K562 (cell line): ENCODE data around the gene PIK3AP1. TPM values are rescaled to one million over a fixed set of nuclear protein-coding genes. Genes with fewer than 3 reads are reported as not detected.

Source experiments
- CTBP1 ChIP-seq: fragments of 450-650 bp; IDR thresholded peaks from 2 replicates; pipeline ENCODE4 v1.6.1; 2016; ENCODE audit warnings: borderline replicate concordance
- LEF1 ChIP-seq: fragments of 450-650 bp; IDR thresholded peaks from 2 replicates; pipeline ENCODE4 v1.6.1; 2016; ENCODE audit warnings: mild to moderate bottlenecking
- MAZ ChIP-seq, 2 experiments: fragments of 450-650 bp in 1 of 2; sonication (generic) in 1 of 2; formaldehyde crosslinking; IDR thresholded peaks in 1 of 2; conservative IDR thresholded peaks in 1 of 2; 2 replicates each; pipeline versions ENCODE4 v1.4.0 to v1.5.0; 2020; ENCODE audit warnings: mild to moderate bottlenecking in 1 of 2, missing genetic modification reagents in 1 of 2
- MBD2 ChIP-seq: sonication (generic); IDR thresholded peaks from 2 replicates; pipeline ENCODE4 v1.6.1; 2016; ENCODE audit warnings: low read depth, borderline replicate concordance
- MEIS2 ChIP-seq: fragments of 450-650 bp; IDR thresholded peaks from 2 replicates; pipeline ENCODE4 v1.6.1; 2014; ENCODE audit warnings: mild to moderate bottlenecking; ENCODE audit not compliant: partially characterized antibody
- MNT ChIP-seq, 2 experiments: fragments of 450-650 bp; conservative IDR thresholded peaks; 2 replicates each; pipeline ENCODE4 v1.6.1; 2017; ENCODE audit warnings: mild to moderate bottlenecking in 2 of 2, moderate library complexity in 2 of 2
- PML ChIP-seq: IDR thresholded peaks from 2 replicates; pipeline ENCODE4 v1.6.1; 2012; ENCODE audit warnings: low read length, inconsistent platforms
- SMARCE1 ChIP-seq: fragments of 450-650 bp; IDR thresholded peaks from 2 replicates; pipeline ENCODE4 v1.7.1; 2016; ENCODE audit warnings: mild to moderate bottlenecking
- ZNF277 ChIP-seq: fragments of 250-450 bp; sonication (Bioruptor Pico); IDR thresholded peaks from 2 replicates; pipeline ENCODE4 v1.8.0; 2022; ENCODE audit warnings: inconsistent platforms, mild to moderate bottlenecking, moderate library complexity, borderline replicate concordance
- polyA plus RNA-seq, 8 experiments: library from polyadenylated mRNA; depleted of rRNA in 4 of 8; stranded (reverse) in 5 of 8; unstranded in 3 of 8; fragments of >200 nt; fragmentation: Nextera tagmentation in 2 of 8; fragmentation: Illumina TruSeq in 1 of 8; extraction: Ambion mirVana in 2 of 8; extraction: Trizol in 1 of 8; gene quantifications; 2 replicates each; pipeline versions ENCODE4 v1.2.1 to v1.2.3, GENCODE V29; 2011 to 2014; ENCODE audit warnings: inconsistent platforms in 1 of 8, missing spikeins in 1 of 8
- total RNA-seq, 7 experiments: library from RNA; depleted of rRNA in 6 of 7; stranded (reverse); fragments of >200 nt in 6 of 7; fragmentation: Illumina TruSeq in 2 of 7; extraction: Trizol in 2 of 7; gene quantifications; 2 replicates each; pipeline versions ENCODE4 v1.2.1 to v1.2.3, GENCODE V29; 2011 to 2021; ENCODE audit warnings: low replicate concordance in 1 of 7

Gene PIK3AP1
- total and polyA plus RNA-seq, 9 of the 15 experiments (the other 6 are each of a cell fraction or from before 2014, with no cell fraction given), result 0.20 to 2.4 (median 1.4) TPM

DNA sequence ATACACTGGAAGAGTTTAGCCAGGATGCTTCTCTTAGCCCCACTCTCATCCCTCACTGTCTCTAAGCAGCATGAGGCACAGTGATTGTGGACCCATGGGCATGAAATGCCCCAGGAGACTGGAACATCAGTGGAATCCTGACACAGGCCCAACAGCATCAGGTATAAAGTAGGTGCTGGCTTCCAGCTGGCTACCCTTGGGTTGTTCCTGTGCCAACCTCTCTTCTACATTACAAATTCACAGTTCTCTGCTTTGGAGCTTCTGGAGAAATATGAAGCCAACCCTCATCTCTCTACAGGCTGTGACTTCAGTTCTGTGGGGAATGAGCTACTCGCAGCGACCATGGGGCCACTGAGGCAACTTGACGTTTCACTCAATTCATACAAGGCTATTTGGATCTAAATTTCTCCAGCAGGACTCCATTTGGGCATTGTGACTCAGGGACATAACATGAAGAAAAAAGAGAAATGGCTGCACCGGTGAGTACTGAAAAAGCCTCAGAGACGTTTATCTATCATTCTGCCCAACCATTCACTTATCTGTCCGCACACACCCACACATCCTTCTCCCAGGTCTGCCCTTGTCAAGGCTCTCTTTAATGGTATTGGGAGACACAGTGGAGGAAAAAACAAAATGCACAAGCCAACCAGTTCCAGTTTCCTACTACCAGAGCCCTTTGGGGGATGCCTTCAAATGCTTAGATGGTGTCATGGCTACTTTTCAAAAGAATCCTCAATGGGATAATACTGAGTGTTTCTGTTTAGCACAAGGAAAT, 98.1 kb downstream of the PIK3AP1 start (continued):
- TF ChIP-seq MBD2, result 0 out of 2 replicates have a peak, but pooled peaks have one; percentile 43
- peak; percentile 70; the same call in 1 of the 2 replicates for TF ChIP-seq PML
- no peak for TF ChIP-seq ZNF277 (CRISPR knock-in tag)
- TF ChIP-seq MAZ (CRISPR knock-in tag; conservative IDR thresholded peaks at IDR 0.05 in 1 of 2, IDR thresholded peaks at IDR 0.05 in 1 of 2), result no peak
- peak; percentile 83 for TF ChIP-seq SMARCE1
- TF ChIP-seq MNT (conservative IDR thresholded peaks at IDR 0.05), result 0 out of 4 replicates have a peak, but pooled peaks of 1 of the 2 experiments have one; percentile 20
- TF ChIP-seq CTBP1, result peak; percentile 79; the same call in 1 of the 2 replicates
- TF ChIP-seq MEIS2, result peak; percentile 85
- TF ChIP-seq LEF1, result peak; percentile 75
